RWPE1 (cell line): ENCODE data around the gene TRIM67.
A peak's percentile ranks its signal among the peaks of the same experiment; 100 is the strongest.
"Not testable (repeated sequence)": the region's sequence is repeated elsewhere in the genome, so short reads cannot be mapped to it uniquely, and the experiment has no call there.

Experiments used
- CTCF ChIA-PET: fragments of 350-600 bp; sonication (Branson Sonifier 250); formaldehyde crosslinking; extraction: SDS; loops from one replicate; lab custom pipeline; 2021; lab: Yijun Ruan, JAX
- POLR2A ChIA-PET: fragments of 400-600 bp; formaldehyde crosslinking; extraction: SDS; loops from one replicate; lab custom pipeline; 2020; ENCODE audit warnings: antibody characterized with exemption; ENCODE audit not compliant: low non-redundant PET; lab: Yijun Ruan, JAX
- DNase-seq: peaks from one replicate; pipeline ENCODE4 v3.0.0; 2012; ENCODE audit warnings: low spot score
- H3K27ac ChIP-seq: fragments of 450-650 bp; 2 replicates; pipeline ENCODE4 v1.5.1; 2017
- CTCF ChIP-seq: fragments of 450-650 bp; conservative IDR thresholded peaks from 2 replicates; pipeline ENCODE4 v1.5.1; 2017; ENCODE audit warnings: low read depth, mild to moderate bottlenecking

Gene TRIM67

GRCh38 chr1:231207437-231207836, 45.6 kb downstream of the TRIM67 start:
- ChIA-PET POLR2A (no interaction called here), CTCF (interaction anchor here (0.6 to 1.8 kb wide), 5 partner anchors 9 to 410 kb away, joined by 3 to 8 read pairs (median 5); partner anchors contain the start of gene ARV1)
- no peak overlapping the region for H3K27ac ChIP-seq
- no peak for TF ChIP-seq CTCF
- DNase-seq = no peak

- DNase-seq = no peak
- ChIA-PET POLR2A (no interaction called here), CTCF (interaction anchor here (0.5 to 0.6 kb wide), 2 partner anchors 9 to 411 kb away, joined by 3 read pairs; no protein-coding TSS in a partner anchor)
- H3K27ac ChIP-seq = no peak overlapping the region
- no peak for TF ChIP-seq CTCF
Observed at GRCh38 chr1:231208980-231209379, 47.1 kb downstream of the TRIM67 start.

GRCh38 chr1:231209531-231209930, 47.7 kb downstream of the TRIM67 start:
- ChIA-PET CTCF (interaction anchor here (0.5 kb wide), 1 partner anchor 9 kb away, joined by 3 read pairs; no protein-coding TSS in a partner anchor), POLR2A (interaction anchor here (1.1 kb wide), 1 partner anchor 340 kb away, joined by 5 read pairs; no protein-coding TSS in a partner anchor)
- DNase-seq = no peak
- TF ChIP-seq CTCF = no peak
- H3K27ac ChIP-seq = no peak overlapping the region

GRCh38 chr1:231210126-231210525, 48.3 kb downstream of the TRIM67 start:
- no peak overlapping the region for H3K27ac ChIP-seq
- no peak for TF ChIP-seq CTCF
- ChIA-PET POLR2A (interaction anchor here (1.1 kb wide), 1 partner anchor 341 kb away, joined by 5 read pairs; no protein-coding TSS in a partner anchor), CTCF (no interaction called here)
- no peak for DNase-seq

DNA sequence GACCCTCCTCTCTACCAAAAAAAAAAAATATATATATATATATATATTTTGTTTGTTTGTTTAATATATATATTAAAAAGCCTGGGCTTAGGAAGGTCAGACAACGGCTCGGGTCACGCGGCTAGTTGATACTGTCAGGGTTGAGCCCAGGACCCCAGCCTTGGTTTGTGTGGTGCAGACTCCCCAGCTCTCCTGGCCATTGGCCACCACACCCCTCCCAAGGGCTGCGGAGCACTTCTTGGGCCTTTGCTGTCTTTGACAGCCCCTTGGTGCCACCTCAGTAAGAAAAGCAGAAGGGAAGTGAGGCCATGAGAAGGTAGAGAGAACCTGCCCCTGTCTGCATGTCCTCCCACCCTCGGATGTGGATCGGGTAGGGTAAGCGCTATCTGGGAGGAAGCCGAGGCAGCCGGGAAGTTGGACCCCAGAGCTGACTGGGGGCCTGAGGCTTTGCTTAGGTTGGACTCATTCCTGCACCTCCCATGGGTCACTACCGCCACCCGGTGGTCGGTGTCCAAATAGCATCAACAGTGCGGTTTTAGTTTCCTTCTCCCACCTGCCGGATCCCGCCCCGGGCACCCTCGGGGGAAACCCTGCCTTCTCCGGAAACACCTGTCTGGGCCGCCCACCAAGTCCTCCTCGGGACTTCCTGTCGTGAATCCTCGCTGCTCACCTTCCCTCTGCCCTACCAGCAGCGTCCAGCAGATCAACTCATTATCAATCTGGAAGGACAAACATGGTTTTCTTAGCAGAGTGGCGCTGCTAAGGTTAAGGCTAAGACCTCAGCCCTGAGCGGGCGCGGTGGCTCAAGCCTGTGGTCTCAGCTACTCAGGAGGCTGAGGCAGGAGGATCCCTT, 49.4 kb downstream of the TRIM67 start:
- ChIA-PET CTCF (interaction anchor here (0.5 to 1.1 kb wide), 8 partner anchors 9 to 413 kb away, joined by 3 to 5 read pairs (median 4); partner anchors contain the start of gene ARV1), POLR2A (no interaction called here)
- H3K27ac ChIP-seq = no peak overlapping the region
- DNase-seq = peak; percentile 82
- TF ChIP-seq CTCF = peak; percentile 86

DNA sequence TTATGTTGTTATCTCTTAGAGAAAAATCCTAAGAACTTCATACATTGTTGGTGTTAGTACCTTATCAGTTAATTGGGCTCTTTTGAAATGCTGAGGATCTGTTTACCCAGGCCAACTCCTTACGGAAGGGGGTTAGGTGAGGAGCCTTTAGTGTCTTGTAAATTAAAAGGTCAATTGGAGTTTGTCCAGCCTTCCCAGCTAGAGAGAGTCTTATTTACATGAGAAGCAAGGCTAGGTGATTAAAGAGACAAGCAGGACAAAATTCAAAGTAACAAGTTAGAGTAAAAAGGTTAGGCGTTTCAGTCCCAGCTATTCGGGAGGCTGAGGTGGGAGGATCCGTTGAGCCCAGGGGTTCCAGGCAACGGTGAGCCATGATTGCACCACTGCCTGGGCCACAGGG, 50.4 kb downstream of the TRIM67 start:
- CTCF ChIA-PET = interaction anchor here (0.9 kb wide), 1 partner anchor 414 kb away, joined by 5 read pairs; no protein-coding TSS in a partner anchor
- DNase-seq, POLR2A ChIA-PET, H3K27ac ChIP-seq: not testable (repeated sequence)
